HEK293 (cell line): ENCODE results near the gene TMEM131L.

Experiments
- CTCF ChIA-PET: fragments of 350-600 bp; formaldehyde crosslinking; extraction: SDS; loops from one replicate; lab custom pipeline; 2021; ENCODE audit warnings: antibody characterized with exemption; lab: Yijun Ruan, JAX
- POLR2A ChIA-PET: fragments of 300-600 bp; formaldehyde crosslinking; extraction: SDS; loops from one replicate; lab custom pipeline; 2020; ENCODE audit warnings: antibody characterized with exemption, inconsistent platforms; lab: Yijun Ruan, JAX
- H3K27ac ChIP-seq: fragments of 200-500 bp; sonication (Bioruptor generic); 2 replicates; pipeline ENCODE4 v1.5.1; 2014; ENCODE audit warnings: low read depth, low read length, control low read depth, inconsistent platforms; ENCODE audit errors: extremely low read depth
- H3K36me3 ChIP-seq, 2 experiments: fragments of 200-500 bp in 1 of 2; sonication (Bioruptor generic) in 1 of 2; 1 replicate in 1 of 2; 2 replicates in 1 of 2; pipeline ENCODE4 v1.5.1; 2014 to 2017; ENCODE audit warnings: inconsistent platforms in 2 of 2, low read length in 2 of 2; ENCODE audit not compliant: control insufficient read depth in 2 of 2, insufficient read depth in 1 of 2
- H3K4me1 ChIP-seq: fragments of 200-500 bp; sonication (Bioruptor generic); 2 replicates; pipeline ENCODE4 v1.5.1; 2014; ENCODE audit warnings: mild to moderate bottlenecking, low read length, inconsistent platforms; ENCODE audit not compliant: control insufficient read depth, insufficient read depth
- H3K4me3 ChIP-seq: 2 replicates; pipeline ENCODE4 v1.5.1; 2011; ENCODE audit warnings: low read depth, mild to moderate bottlenecking, control low read depth, low read length, moderate library complexity
- H3K9me3 ChIP-seq: fragments of 200-500 bp; sonication (Bioruptor generic); 2 replicates; pipeline ENCODE4 v1.5.1; 2014; ENCODE audit warnings: low read depth, low read length, inconsistent platforms; ENCODE audit not compliant: control insufficient read depth, insufficient read depth
- GFI1B ChIP-seq: fragments of 450-650 bp; formaldehyde crosslinking; IDR thresholded peaks from 2 replicates; pipeline ENCODE4 v1.5.1; 2016; ENCODE audit warnings: missing biosample characterization, missing genetic modification characterization
- GLIS2 ChIP-seq: fragments of 450-650 bp; formaldehyde crosslinking; IDR thresholded peaks from 2 replicates; pipeline ENCODE4 v1.5.1; 2016; ENCODE audit warnings: missing biosample characterization, missing genetic modification characterization
- KLF1 ChIP-seq: fragments of 450-650 bp; formaldehyde crosslinking; IDR thresholded peaks from 2 replicates; pipeline ENCODE4 v1.5.1; 2016; ENCODE audit warnings: missing biosample characterization, missing genetic modification characterization
- REPIN1 ChIP-seq: fragments of 450-650 bp; formaldehyde crosslinking; IDR thresholded peaks from 2 replicates; pipeline ENCODE4 v1.5.1; 2017; ENCODE audit warnings: missing biosample characterization, missing genetic modification characterization, low read depth
- TCF7L2 ChIP-seq: IDR thresholded peaks from 2 replicates; pipeline ENCODE4 v1.6.1; 2011; ENCODE audit warnings: low read depth, mild to moderate bottlenecking, inconsistent platforms, low read length, moderate library complexity, borderline replicate concordance
- YY2 ChIP-seq: fragments of 450-650 bp; formaldehyde crosslinking; IDR thresholded peaks from 2 replicates; pipeline ENCODE4 v1.5.1; 2016; ENCODE audit warnings: missing biosample characterization, missing genetic modification characterization
- ZBTB11 ChIP-seq: fragments of 450-650 bp; formaldehyde crosslinking; conservative IDR thresholded peaks from 2 replicates; pipeline ENCODE4 v1.5.1; 2016; ENCODE audit warnings: low read depth, missing biosample characterization, missing genetic modification characterization
- ZEB2 ChIP-seq: fragments of 450-650 bp; formaldehyde crosslinking; IDR thresholded peaks from 2 replicates; pipeline ENCODE4 v1.5.1; 2016; ENCODE audit warnings: missing biosample characterization, missing genetic modification characterization
- ZFHX2 ChIP-seq: fragments of 450-650 bp; formaldehyde crosslinking; conservative IDR thresholded peaks from 2 replicates; pipeline ENCODE4 v1.5.1; 2016; ENCODE audit warnings: missing biosample characterization, missing genetic modification characterization
- ZFP37 ChIP-seq: fragments of 450-650 bp; formaldehyde crosslinking; IDR thresholded peaks from 2 replicates; pipeline ENCODE4 v1.5.1; 2016; ENCODE audit warnings: missing biosample characterization, missing genetic modification characterization
- ZNF112 ChIP-seq: fragments of 450-650 bp; formaldehyde crosslinking; IDR thresholded peaks from 2 replicates; pipeline ENCODE4 v1.5.0; 2017; ENCODE audit warnings: missing biosample characterization, missing genetic modification characterization
- ZNF23 ChIP-seq: fragments of 450-650 bp; formaldehyde crosslinking; IDR thresholded peaks from 2 replicates; pipeline ENCODE4 v1.5.1; 2016; ENCODE audit warnings: missing biosample characterization, missing genetic modification characterization, borderline replicate concordance
- ZNF292 ChIP-seq: fragments of 450-650 bp; formaldehyde crosslinking; IDR thresholded peaks from 2 replicates; pipeline ENCODE4 v1.5.1; 2016; ENCODE audit warnings: low read depth, missing biosample characterization, missing genetic modification characterization, borderline replicate concordance
- ZNF37A ChIP-seq: fragments of 450-650 bp; IDR thresholded peaks from 2 replicates; pipeline ENCODE4 v1.5.1; 2018; ENCODE audit warnings: missing biosample characterization, missing genetic modification characterization
- ZNF394 ChIP-seq: fragments of 450-650 bp; formaldehyde crosslinking; IDR thresholded peaks from 2 replicates; pipeline ENCODE4 v1.5.1; 2016; ENCODE audit warnings: missing biosample characterization, missing genetic modification characterization, mild to moderate bottlenecking, moderate library complexity, borderline replicate concordance
- ZNF433 ChIP-seq: fragments of 450-650 bp; formaldehyde crosslinking; IDR thresholded peaks from 2 replicates; pipeline ENCODE4 v1.5.1; 2016; ENCODE audit warnings: missing biosample characterization, missing genetic modification characterization, low read depth
- ZNF449 ChIP-seq: fragments of 450-650 bp; formaldehyde crosslinking; IDR thresholded peaks from 2 replicates; pipeline ENCODE4 v1.5.1; 2017; ENCODE audit warnings: missing biosample characterization, mild to moderate bottlenecking, missing genetic modification characterization, moderate library complexity
- ZNF558 ChIP-seq: fragments of 450-650 bp; formaldehyde crosslinking; IDR thresholded peaks from 2 replicates; pipeline ENCODE4 v1.5.1; 2016; ENCODE audit warnings: missing biosample characterization, missing genetic modification characterization
- ZNF560 ChIP-seq: fragments of 450-650 bp; formaldehyde crosslinking; IDR thresholded peaks from 2 replicates; pipeline ENCODE4 v1.5.1; 2017; ENCODE audit warnings: missing biosample characterization, missing genetic modification characterization, borderline replicate concordance
- ZNF621 ChIP-seq: fragments of 450-650 bp; formaldehyde crosslinking; IDR thresholded peaks from 2 replicates; pipeline ENCODE4 v1.5.1; 2017; ENCODE audit warnings: missing biosample characterization, missing genetic modification characterization
- ZNF629 ChIP-seq: fragments of 450-650 bp; formaldehyde crosslinking; IDR thresholded peaks from 2 replicates; pipeline ENCODE4 v1.5.1; 2017; ENCODE audit warnings: missing biosample characterization, missing genetic modification characterization
- ZNF645 ChIP-seq: fragments of 450-650 bp; formaldehyde crosslinking; IDR thresholded peaks from 2 replicates; pipeline ENCODE4; 2016; ENCODE audit warnings: missing biosample characterization, missing genetic modification characterization
- ZNF654 ChIP-seq: fragments of 450-650 bp; formaldehyde crosslinking; IDR thresholded peaks from 2 replicates; pipeline ENCODE4 v1.5.1; 2016; ENCODE audit warnings: low read depth, missing biosample characterization, missing genetic modification characterization
- ZNF658 ChIP-seq: fragments of 450-650 bp; formaldehyde crosslinking; IDR thresholded peaks from 2 replicates; pipeline ENCODE4; 2016; ENCODE audit warnings: missing biosample characterization, missing genetic modification characterization
- ZNF704 ChIP-seq: fragments of 450-650 bp; formaldehyde crosslinking; IDR thresholded peaks from 2 replicates; pipeline ENCODE4 v1.5.1; 2016; ENCODE audit warnings: missing biosample characterization, missing genetic modification characterization
- ZNF777 ChIP-seq: fragments of 450-650 bp; formaldehyde crosslinking; IDR thresholded peaks from 2 replicates; pipeline ENCODE4 v1.5.1; 2017; ENCODE audit warnings: missing biosample characterization, missing genetic modification characterization, borderline replicate concordance
- ZNF792 ChIP-seq: fragments of 450-650 bp; formaldehyde crosslinking; IDR thresholded peaks from 2 replicates; pipeline ENCODE4 v1.5.1; 2016; ENCODE audit warnings: missing biosample characterization, missing genetic modification characterization
- TF ChIP-seq, protein P1 (sequence below): fragments of 450-650 bp; formaldehyde crosslinking; IDR thresholded peaks from 2 replicates; pipeline ENCODE4 v1.5.1; 2016; ENCODE audit warnings: missing biosample characterization, missing genetic modification characterization, low read depth

TMEM131L gene

GRCh38 chr4:153419673-153420278, 46.4 kb upstream of the TMEM131L start:
- H3K4me1 ChIP-seq, result no peaks in the 10 kb centered on the region
- H3K36me3 ChIP-seq, result no peaks in the 10 kb centered on the region; a peak in 1 of 3 replicates
- ChIA-PET POLR2A (no interaction called here), CTCF (no interaction called here)
- TF ChIP-seq ZNF792 (no peak), ZNF558 (tag by site-specific recombination) (no peak), ZNF645 (no peak), ZNF654 (tag by site-specific recombination) (no peak), ZNF433 (no peak), ZNF777 (no peak), ZNF658 (tag by site-specific recombination) (no peak), ZNF449 (tag by site-specific recombination) (no peak), REPIN1 (no peak), ZNF621 (tag by site-specific recombination) (no peak), ZNF629 (tag by site-specific recombination) (no peak), ZNF37A (tag by site-specific recombination) (no peak), ZBTB11 (tag by site-specific recombination) (no peak), ZEB2 (tag by site-specific recombination) (no peak), ZFHX2 (tag by site-specific recombination) (no peak), ZNF23 (tag by site-specific recombination) (no peak), GFI1B (no peak)
- TF ChIP-seq, protein P1, sequence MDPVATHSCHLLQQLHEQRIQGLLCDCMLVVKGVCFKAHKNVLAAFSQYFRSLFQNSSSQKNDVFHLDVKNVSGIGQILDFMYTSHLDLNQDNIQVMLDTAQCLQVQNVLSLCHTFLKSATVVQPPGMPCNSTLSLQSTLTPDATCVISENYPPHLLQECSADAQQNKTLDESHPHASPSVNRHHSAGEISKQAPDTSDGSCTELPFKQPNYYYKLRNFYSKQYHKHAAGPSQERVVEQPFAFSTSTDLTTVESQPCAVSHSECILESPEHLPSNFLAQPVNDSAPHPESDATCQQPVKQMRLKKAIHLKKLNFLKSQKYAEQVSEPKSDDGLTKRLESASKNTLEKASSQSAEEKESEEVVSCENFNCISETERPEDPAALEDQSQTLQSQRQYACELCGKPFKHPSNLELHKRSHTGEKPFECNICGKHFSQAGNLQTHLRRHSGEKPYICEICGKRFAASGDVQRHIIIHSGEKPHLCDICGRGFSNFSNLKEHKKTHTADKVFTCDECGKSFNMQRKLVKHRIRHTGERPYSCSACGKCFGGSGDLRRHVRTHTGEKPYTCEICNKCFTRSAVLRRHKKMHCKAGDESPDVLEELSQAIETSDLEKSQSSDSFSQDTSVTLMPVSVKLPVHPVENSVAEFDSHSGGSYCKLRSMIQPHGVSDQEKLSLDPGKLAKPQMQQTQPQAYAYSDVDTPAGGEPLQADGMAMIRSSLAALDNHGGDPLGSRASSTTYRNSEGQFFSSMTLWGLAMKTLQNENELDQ, result no peak
- H3K27ac ChIP-seq, result no peak overlapping the region
- no peaks in the 10 kb centered on the region for H3K9me3 ChIP-seq
- no peak overlapping the region for H3K4me3 ChIP-seq

DNA sequence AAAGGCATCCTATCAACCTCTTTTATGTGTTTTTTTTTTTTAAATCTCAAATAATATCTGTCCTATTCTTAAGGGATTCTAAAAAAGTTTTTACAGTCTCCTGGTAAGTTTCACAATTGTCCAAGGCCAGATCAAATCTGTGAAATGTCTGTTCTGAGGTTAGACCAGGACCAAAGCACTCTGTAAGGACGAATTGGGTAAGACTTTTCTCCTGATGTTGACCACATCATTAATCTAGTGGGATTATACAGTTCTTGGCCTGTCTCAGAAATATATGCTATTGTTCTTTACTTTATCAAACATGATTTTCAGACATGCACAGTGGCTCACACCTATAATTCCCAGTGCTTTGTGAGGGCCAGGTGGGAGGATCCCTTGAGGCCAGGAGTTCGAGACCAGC, 45.8 kb upstream of the TMEM131L start:
- CTCF ChIA-PET, result interaction anchor here (0.6 kb wide), 1 partner anchor 145 kb away, joined by 4 read pairs; no protein-coding TSS in a partner anchor
- H3K4me3 ChIP-seq, result no peak overlapping the region
- POLR2A ChIA-PET, result no interaction called here
- no peaks in the 10 kb centered on the region for H3K4me1 ChIP-seq
- H3K27ac ChIP-seq, result no peak overlapping the region
- no peaks in the 10 kb centered on the region; a peak in 1 of 3 replicates for H3K36me3 ChIP-seq
- no peaks in the 10 kb centered on the region for H3K9me3 ChIP-seq
- TF ChIP-seq GLIS2 (tag by site-specific recombination) (no peak), ZNF560 (tag by site-specific recombination) (no peak), KLF1 (tag by site-specific recombination) (no peak), ZNF704 (no peak), TCF7L2 (no peak), REPIN1 (no peak), ZFP37 (tag by site-specific recombination) (no peak), ZNF292 (tag by site-specific recombination) (no peak), YY2 (tag by site-specific recombination) (no peak), ZNF394 (tag by site-specific recombination) (no peak), ZNF112 (tag by site-specific recombination) (no peak)
